Left renal cortex interstitium (tissue), 4 donors: Measurements from ENCODE around the gene GPSM1. TPM values are rescaled to one million over a fixed set of nuclear protein-coding genes. Genes with fewer than 3 reads are reported as not detected.
"Not testable (repeated sequence)": the region's sequence is repeated elsewhere in the genome, so short reads cannot be mapped to it uniquely, and the experiment has no call there.

Source experiments
- DNase-seq, 4 donors: peaks; one replicate each; pipeline ENCODE4 v3.0.0-alpha.2; 2013; ENCODE audit warnings: low read depth in 4 of 4, low spot score in 2 of 4, missing footprints in 1 of 4
- polyA plus RNA-seq, 4 donors: library from polyadenylated mRNA; unstranded; fragments of 120-200 nt; gene quantifications; one replicate each; pipeline ENCODE4 v1.2.1, GENCODE V29; 2013; ENCODE audit not compliant: insufficient read length in 4 of 4

The GPSM1 gene
- polyA plus RNA-seq, 4 donors, result 22.7 to 48.8 (median 42.0) TPM

DNA sequence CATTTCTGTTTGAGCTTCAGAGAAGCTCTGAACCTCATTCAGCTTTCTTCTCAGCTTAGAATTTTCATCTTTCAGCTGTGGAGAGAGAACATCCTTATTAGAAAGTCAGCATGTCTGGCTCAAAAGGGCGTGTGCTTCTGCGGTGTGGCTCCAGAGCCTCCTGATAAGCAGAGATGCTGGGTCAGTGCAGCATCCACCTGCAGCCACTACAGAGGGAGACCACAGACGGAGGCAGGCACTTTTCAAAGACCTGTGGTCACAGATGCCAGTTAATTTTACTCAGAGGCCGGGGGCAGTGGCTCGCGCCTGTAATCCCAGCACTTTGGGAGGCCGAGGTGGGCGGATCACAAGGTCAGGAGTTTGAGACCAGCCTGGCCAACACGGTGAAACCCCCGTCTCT lies 78.6 kb downstream of the GPSM1 start:
- DNase-seq, result not testable (repeated sequence)

DNA sequence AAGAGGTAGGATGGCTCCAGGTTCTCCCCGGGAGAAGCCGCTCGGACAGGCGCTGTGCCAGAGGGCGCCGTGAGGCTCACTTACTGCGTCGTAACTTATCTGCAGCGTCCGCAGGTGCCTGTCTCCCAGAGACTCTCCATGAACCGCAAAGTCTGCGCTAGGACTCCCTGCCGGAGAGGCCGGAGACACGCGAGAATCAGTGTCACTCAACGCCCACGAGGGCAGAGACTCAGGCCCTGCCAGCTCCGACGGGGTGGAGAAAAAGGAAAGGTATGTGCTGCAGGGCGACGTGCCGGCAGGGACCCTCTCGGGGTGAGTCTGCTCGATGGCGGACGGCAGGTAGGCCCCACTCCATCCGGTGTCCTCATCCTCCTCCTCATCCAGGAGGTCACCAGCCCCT lies 79.7 kb downstream of the GPSM1 start:
- DNase-seq, result not testable (repeated sequence)

DNA sequence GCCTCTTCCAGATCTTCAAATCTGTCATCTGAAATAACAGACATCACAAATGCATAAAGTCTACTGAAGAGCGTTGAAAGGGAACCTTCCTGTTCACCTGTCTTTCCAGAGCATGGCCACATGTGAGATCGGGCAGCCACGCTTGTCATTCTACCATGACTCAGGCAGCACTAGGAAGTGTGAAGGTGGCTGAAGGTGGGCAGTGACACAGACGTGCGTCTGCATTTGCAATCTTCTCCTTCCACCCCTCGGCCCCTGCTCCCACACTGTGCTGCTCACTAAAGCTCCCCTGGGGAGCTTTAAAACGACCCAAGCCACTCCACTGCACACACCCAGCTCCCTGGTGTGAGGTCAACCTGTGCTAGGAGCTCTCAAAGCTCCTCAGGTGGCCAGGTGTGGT lies 80.6 kb downstream of the GPSM1 start:
- DNase-seq, result no peak

Other genes with a start within 250 kb of the GPSM1 start
- 1 to 10 TPM; 6.9 to 9.9 (median 9.6) TPM for gene NACC2, start 232.2 kb upstream of the GPSM1 start, polyA plus RNA-seq
- gene TMEM250, start 208.7 kb upstream of the GPSM1 start, polyA plus RNA-seq, result 10 to 100 TPM; 15.9 to 27.6 (median 20.1) TPM
- not detected for gene LHX3, start 122.4 kb upstream of the GPSM1 start, polyA plus RNA-seq
- gene QSOX2, start 81.7 kb upstream of the GPSM1 start, polyA plus RNA-seq, result 10 to 100 TPM; 15.9 to 22.0 (median 17.0) TPM
- 1 to 10 TPM; 2.2 to 4.9 (median 2.9) TPM for gene CCDC187, start 23.4 kb upstream of the GPSM1 start, polyA plus RNA-seq
- gene DNLZ, start 36.2 kb downstream of the GPSM1 start, polyA plus RNA-seq, result 10 to 100 TPM in 2 of 4 donors, 1 to 10 TPM in 2; 5.0 to 26.2 (median 9.1) TPM
- 1 to 10 TPM; 2.0 to 3.0 (median 2.4) TPM for gene CARD9, start 46.1 kb downstream of the GPSM1 start, polyA plus RNA-seq
- 10 to 100 TPM; 10.8 to 15.8 (median 13.2) TPM for gene SNAPC4, start 72.6 kb downstream of the GPSM1 start, polyA plus RNA-seq
- 10 to 100 TPM; 36.0 to 63.6 (median 50.2) TPM for gene ENTR1, start 83.1 kb downstream of the GPSM1 start, polyA plus RNA-seq
- gene PMPCA, start 83.1 kb downstream of the GPSM1 start, polyA plus RNA-seq, result 10 to 100 TPM; 55.5 to 64.4 (median 62.1) TPM
- gene INPP5E, start 112.3 kb downstream of the GPSM1 start, polyA plus RNA-seq, result 10 to 100 TPM; 10.5 to 21.6 (median 15.3) TPM
- 10 to 100 TPM; 51.9 to 68.5 (median 62.4) TPM for gene SEC16A, start 155.5 kb downstream of the GPSM1 start, polyA plus RNA-seq
- 10 to 100 TPM; 19.8 to 47.5 (median 34.2) TPM for gene NOTCH1, start 218.5 kb downstream of the GPSM1 start, polyA plus RNA-seq